Stimulated activated CD4-positive, alpha-beta T cell treated with anti-CD3 and anti-CD28 coated beads, Interleukin-15, amount 100 ng/mL, for 48 hours (primary cell): ENCODE measurements around the gene ADAP2.
"Not testable (repeated sequence)": the region's sequence is repeated elsewhere in the genome, so short reads cannot be mapped to it uniquely, and the experiment has no call there.

Experiments
- DNase-seq, 2 donors: peaks; one replicate each; pipeline ENCODE4 v3.0.0-alpha.2; 2020; ENCODE audit warnings: low read depth in 2 of 2

The ADAP2 gene, protein sequence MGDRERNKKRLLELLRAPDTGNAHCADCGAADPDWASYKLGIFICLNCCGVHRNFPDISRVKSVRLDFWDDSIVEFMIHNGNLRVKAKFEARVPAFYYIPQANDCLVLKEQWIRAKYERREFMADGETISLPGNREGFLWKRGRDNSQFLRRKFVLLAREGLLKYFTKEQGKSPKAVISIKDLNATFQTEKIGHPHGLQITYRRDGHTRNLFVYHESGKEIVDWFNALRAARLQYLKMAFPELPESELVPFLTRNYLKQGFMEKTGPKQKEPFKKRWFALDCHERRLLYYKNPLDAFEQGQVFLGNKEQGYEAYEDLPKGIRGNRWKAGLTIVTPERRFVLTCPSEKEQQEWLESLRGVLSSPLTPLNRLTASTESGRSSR

DNA sequence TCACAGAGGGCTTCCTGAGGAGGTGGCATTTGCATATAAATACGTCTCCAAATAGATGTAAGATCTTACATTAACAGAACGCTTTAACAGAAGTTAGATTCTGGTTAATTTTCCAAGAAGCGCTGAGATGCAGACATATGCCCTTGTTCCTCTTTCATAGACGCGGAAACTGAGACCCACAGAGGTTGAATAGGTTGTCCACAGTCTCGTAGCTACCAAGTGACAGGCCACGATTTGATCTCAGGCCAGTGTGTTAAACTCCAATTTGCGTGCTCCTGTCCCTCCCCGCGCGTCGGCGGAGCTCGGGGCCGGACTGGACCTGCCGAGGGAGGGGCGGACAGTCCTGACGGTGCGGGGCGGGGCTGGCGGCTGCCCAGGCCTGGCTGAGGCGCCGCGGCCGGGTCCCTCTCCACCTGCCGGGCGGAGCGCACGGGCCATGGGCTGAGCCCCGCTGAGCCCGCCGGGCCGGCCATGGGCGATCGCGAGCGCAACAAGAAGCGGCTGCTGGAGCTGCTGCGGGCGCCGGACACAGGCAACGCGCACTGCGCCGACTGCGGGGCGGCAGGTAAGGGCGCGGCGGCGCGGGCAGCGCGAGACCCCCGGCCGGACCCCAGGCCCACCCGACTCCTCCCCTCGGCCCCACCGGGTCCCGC, at the start of gene ADAP2:
Gene ADAP2, plus strand, starts transcription at position 402 of the 653 bp plus-strand sequence. Its CDS starts 70 bp downstream, at position 472.
- DNase-seq = no peak

DNA sequence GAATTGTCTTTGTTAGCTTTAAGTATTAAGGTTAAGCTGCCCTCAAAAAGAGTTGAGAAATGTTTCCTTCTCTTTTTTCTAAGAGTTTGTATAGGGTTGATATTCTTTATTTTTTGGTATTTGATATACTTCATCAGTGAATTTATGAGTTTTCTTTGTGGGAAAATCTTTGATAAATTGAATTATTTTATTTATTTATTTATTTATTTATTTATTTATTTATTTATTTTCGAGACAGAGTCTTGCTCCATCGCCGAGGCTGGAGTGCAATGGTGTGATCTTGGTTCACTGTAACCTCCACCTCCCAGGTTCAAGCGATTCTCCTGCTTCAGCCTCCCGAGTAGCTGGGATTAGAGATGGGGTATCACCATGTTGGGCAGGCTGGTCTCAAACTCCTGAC, 35.6 kb upstream of the ADAP2 start:
- DNase-seq = no peak

DNA sequence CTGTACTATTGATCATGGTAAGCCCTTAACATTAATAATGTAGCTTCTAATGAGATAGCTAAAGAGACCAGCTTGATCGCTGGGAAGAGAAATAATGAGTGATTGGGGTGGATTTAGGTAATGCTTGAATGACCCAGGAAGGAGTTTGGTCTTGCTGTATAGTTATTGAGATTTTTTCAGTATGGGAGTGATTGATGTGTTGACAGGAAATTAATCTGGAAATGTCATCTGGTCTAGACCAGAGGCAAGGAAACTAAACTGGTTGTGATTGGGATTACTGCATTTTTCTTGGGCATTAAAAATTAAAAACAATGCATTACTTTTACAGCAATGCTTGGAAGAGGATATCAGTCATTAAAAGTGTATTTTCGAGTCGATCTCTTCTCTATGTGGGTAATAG, 27.5 kb upstream of the ADAP2 start:
- DNase-seq = no peak

DNA sequence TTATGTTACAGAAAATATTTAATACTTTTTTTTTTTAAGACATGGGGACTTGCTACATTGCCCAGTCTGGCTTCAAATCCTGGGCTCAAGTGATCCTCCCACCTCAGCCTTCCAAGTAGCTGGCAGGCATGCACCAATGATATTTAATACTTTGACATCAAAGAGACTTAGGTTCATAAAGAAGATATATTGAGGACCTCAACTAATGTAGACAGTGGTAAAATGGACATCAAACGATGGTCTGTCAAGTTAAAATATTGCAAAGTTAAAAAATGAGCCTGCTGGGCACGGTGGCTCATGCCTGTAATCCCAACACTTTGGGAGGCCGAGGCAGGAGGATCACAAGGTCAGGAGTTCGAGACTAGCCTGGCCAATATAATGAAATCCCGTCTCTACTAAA, 24.4 kb upstream of the ADAP2 start:
- no peak for DNase-seq

DNA sequence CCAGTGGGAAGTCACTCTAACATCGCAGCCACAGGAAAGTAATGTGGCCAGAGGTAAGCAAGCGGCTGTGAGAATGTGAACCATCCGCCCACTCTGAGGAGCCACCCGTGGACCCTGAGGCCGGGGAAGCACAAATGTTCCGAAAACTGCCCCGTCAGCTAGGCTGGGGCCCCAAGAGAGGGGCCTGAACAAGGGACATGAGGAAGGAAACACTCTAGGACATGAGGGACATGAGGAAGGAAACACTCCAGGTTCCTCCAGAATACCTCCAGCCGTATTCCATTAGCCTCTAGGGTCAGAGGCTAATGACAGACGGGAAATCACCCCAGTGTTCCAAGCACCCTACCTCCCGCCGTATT, 16.0 kb upstream of the ADAP2 start:
- DNase-seq = no peak

DNA sequence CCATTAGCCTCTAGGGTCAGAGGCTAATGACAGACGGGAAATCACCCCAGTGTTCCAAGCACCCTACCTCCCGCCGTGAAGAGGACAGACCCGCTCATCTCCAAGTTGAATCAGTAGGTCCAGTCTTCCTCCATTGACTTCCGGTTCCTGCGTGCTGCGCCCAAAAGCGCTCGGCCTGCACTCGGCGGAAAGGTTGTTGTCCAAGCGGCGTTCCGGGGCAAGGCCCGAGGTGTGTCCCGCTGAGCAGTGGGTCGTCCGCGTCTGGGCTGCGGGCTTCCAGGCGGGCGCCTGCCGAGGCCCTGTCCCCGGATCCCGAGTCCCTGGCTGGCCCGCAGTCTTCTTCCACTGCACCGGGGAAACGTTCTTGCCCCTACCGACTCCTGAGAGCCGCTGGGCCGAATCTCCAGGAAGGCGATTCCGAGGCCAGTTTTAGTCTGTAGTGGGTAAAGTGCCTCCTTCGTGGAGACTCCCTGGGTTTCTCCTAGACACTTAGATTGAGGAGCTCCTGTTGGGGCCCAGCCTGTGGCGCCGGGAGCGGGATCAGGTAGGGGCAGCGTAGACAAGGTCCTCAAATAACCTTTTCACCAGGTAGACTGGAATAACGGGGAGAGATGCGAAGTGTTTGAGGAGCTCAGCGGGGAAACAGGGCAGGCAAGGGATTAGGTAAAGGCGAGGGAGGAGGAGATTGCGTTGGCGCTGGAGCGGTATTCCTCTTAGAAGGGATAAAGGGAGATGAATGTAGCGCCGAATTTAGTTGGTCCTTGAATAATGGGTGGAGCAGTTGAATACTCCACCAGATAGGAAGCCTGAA, 15.4 kb upstream of the ADAP2 start, which contains the start of gene TEFM:
Gene TEFM, minus strand, starts transcription at position 138 of the 811 bp plus-strand sequence. Its CDS starts 40 bp downstream, at position 98.
- DNase-seq = peak; percentile 79 to 84

DNA sequence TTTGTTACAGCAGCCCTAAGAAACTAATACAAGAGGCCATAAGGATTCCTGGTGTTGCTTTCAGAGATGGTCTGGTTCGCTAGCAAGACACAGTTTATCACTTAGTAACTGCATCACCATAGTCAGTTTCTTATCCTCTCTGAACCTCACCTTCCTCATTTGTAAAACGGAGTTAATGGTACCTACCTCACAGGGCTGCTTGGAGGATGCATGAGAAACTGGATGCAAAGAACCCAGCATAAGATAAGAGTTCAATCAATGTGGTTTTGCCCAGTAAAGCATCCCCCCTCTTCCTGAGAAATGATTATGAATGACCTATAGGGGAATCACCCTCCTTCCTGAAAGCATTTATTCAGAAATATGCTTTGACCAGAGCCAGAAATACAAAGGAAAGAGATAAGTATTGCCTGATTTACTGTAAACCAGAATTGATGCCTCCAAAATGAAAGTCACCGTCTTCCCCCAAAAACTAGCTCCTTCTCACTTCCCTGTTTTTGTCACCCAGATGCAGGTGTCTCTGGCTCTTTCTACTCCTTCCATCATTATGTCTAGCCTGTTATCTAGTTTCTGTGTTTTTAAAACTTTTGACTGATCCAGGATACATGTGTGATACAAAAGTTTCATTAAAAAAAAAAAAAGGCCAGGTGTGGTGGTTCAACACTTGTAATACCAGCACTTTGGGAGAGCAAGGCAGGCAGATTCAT, 12.9 kb upstream of the ADAP2 start:
- DNase-seq = no peak

DNA sequence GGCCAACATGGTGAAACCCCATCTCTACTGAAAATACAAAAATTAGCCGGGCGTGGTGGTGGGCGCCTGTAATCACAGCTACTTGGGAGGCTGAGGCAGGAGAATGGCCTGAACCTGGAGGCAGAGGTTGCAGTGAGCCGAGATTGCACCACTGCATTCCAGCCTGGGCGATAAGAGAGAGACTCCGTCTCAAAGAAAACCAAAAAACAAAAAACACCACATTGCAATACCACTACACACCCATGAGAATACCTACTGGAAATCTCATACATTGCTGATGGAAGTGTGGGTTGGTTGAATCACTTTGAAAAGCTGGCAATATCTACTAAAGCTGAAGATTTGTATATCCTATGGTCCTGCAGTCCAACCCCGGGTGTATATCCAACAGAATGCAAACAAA, 11.6 kb upstream of the ADAP2 start:
- not testable (repeated sequence) for DNase-seq

DNA sequence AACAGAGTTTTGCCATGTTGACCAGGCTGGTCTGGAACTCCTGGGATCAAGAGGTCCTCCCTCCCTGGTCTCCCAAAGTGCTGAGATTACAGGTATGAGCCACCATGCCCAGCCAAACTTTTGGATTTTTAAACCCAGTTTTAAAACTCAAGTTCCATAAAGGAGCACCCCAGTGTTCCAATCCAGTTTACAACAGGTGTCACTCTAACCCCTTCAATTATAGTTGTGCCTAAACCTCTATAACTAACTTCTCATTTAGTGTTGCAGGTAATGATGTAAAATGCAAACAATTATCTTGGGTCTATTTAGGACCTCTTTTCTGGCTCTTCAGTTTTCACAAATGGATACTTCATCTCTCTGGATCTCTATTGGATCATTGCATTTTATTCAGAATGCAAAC, 7.8 kb upstream of the ADAP2 start:
- DNase-seq = no peak

DNA sequence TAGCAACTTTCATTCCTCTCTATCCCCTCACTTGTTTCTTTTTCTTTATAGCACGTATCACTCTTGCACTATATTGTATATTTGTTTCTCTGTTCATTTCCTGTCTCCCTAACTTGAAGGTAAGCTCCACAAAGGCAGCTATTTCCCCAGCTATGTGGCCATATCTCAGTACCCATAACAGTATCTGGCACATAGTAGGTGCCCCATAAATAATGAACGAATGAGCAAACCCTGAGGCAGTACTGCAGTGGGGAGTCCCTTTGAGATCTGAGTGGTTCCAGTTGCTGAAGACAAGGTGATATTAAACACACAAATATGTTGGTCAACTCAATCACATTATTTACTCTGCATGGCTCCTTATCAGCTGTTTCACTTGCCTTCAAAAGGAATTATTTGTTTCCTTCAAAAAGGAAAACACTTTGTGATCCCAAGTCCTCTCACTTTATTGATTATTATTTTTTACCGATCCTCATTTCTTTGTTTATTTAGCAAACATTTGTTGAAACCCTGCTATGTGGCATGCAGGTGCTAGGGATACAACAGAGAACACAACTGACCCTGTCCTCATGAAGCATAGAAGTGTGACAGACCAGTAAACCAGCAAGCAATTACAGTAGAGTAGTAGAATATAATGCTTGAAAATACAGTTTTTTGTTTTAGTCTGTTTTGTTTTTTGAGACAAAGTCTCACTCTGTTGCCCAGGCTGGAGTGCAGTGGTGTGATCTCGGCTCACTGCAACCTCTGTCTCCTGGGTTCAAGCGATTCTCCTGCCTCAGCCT, 5.7 kb upstream of the ADAP2 start:
- no peak for DNase-seq

DNA sequence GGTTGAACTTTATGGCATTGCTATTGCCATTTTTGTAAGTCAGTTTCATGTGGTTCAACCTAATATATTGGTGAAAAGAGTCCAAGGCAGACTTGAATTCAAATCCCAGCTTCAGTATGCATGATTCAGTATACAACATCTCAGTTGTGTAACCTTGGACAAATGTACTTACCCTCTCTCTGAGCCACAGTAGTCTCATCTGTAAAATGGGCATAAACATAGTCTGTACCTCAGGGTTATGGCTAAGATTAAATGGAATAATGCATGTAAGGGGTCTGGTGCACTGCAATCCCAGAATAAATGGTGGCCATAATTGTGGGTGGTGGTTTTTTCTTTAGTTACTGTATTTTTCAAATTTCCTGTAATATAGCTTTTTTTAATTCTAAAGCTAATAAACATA, 4.7 kb upstream of the ADAP2 start:
- no peak for DNase-seq

DNA sequence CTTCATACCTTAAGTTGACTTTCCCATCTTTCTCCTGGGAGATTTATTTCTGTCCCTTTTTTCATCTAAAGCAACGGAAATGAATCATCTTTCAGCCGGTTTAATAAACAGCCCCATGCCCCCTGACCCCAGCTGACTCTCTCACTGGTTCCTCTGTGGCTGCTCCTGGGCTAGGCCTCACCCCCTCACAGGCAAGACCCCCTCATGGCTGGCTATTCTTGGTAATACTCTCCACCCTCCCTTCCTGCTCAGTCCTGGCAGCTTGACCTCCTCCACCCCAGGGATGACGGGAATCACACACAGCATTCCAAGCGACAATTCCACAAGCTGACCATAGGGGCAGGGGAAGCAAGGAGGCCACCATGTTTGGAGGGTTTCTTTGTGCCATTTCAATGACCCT, 1.5 kb upstream of the ADAP2 start:
- DNase-seq = no peak

DNA sequence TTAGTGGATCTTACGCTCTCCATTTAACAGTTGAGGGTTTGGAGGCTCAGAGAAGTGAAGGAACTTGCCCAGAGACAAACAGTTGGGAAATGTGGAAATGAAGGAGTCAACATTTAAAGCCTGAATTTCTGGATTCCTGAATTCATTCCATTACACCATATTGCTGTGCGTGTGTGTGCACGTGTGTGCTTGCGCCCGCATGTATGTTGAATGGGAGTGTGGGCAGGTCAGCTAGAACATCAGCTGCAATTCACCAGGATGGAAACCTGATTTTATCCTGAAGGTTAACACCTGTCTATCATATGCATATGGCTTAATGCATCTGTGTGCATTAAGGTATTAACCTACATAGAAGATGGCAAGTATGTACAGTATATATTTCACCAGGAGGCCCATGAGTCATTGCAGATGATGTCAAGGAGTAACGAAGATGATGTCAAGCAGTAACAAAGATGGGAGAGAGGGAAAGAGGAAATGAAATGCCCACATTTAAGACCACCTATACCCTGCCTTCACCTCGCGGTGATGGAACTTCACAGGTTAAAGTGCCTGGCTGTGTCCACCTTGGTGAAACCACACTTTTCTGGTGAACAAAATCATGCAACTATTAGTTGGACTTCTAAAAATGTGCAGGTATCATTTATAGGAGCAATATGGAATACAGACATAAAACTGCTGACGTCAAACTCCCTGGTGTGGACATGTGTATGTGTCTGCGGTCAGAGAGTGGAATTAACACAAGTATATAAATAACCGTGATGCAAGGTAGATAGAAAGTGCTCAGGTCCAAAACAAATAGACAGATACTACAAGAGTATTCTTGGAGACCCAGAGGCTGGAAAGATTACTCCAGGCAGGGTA, 832 bp upstream of the ADAP2 start:
- DNase-seq = no peak

DNA sequence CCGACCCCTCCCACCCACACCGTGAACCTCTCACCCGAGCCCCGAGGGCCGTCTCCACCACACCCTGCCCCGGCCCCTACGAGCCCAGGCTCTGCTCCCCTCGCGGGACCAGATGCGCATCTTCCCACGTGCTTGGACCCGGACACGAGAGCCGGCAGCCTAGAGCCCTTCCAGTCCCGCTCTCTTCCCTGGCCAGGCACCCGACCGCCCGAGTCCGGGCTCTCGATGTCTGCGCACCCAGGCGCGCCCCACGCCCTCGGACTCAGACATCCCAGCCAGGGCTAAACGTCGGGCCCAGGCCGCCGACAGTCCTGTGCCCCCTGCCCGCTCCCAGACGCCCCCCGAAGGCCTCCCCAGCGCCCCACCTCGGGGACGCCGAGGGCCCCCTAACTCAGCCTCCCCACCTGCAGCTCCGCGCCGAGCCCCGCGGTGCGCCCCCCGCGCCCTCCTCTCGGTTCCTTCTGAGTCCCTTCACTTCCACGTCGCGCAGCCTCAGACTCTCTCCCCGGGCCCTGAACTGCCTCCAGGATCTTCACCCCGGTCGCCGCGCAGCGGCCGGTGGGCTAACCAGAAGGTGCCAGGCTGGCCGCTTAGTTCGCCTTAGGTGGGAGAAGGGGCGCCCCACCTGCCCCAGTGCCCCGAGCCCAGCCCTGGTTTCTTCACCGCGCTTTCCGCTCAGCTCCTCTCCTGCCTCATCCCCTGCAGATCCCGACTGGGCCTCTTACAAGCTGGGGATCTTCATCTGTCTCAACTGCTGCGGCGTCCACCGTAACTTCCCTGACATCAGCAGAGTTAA, 688 bp downstream of the ADAP2 start:
- DNase-seq = no peak

DNA sequence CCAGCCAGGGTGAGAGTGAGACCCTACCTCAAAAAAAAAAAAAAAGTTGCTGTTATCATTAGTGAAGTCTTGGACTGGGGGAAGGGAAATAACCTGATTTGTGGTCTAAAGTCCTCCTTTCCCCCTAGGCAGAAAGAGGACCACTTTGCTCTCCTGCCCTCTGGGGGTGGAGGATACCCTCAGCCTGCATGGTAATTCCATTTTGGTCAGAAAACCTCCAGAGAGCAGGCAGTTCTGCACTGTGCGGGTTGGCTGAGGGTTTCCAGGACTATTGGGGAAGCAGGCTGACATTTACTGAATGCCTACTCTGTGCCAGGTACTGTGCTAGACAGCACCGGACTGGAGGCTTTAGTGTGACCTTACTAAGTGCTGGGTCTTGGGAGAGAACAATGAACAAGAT, 2.6 kb downstream of the ADAP2 start:
- no peak for DNase-seq

DNA sequence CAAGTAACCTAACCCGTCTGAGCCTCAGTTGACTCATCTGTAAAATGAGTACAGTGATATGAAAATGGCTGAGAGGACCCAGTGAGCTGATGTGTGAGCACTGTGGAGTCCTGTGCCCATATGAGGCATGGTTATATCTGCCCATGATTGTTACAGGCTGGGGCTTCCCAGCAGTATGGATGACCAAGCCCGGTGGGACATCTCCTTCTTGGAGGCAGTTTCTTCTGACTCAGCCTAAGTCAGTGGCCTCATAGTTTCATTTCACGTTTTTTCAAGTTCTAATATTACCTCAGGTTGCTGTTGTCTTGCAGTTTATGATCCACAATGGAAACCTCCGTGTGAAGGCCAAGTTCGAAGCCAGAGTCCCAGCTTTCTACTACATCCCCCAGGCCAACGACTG, 4.8 kb downstream of the ADAP2 start:
- no peak for DNase-seq

DNA sequence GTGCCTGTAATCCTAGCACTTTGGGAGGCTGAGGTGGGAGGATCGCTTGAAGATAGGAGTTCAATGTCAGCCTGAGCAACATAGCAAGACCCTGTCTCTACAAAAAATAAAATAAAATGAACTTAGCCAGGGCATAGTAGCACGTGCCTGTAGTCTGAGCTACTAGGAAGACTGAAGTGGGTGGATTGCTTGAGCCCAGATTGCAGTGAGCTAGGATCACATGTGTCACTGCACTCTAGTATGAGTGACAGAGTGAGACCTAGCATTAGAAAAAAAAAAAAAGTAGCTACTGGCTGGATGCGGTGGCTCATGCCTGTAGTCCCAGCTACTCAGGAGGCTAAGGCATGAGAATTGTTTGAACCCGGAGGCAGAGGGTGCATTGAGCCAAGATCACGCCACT, 6.0 kb downstream of the ADAP2 start:
- no peak for DNase-seq

DNA sequence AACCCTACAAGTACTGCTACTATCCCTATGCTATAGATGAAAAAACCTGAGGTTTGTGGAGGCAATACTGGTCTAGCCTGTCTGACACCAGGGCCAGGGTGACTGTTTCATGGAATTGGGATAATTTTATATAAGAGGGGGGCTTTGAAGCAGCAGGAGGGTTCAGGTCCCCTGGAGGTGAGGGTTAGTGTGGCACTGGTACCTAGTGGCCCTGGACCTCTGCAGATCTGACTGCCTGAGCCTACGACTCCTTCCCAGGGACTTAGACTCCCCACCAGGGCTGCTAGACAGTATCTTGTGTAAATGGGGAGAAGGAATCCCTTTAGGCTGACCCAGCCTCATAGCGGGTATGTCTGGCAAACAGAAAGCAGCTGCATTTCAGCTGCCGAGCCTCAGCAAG, 6.8 kb downstream of the ADAP2 start:
- no peak for DNase-seq

DNA sequence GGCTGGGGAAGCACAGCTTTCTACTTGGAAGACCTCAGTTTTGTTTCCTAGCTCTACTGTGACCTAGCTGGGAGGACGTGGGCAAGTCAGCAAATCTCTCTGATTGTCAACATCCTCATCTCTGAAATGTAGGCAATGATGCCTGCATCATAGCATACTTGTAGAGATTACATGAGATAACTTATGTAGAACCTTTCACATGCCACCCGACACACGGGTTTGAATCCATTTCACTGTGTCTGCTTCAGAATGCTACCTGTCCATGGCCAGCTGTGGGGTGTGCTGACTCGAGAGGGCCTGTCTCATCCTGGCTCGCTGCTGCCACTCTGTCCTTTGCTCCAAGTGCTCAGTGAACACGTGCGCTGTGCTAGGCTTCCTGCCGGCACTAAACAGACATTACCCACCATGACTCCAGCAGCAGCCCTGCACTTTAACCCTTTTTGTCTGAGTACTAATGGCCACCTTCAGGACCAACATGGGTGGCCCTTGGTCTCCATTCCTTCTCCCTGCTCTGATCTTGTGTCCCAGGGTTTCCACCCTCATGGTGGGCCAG, 7.4 kb downstream of the ADAP2 start:
- DNase-seq = no peak
